ENCODE results near the gene GLIPR1L2.

- TF ChIP-seq CTCF (IDR thresholded peaks at IDR 0.05) (no peak), EP300 (IDR thresholded peaks at IDR 0.05) (no peak), POLR2A (IDR thresholded peaks at IDR 0.05) (no peak)
Measured at GRCh38 chr12:75366629-75367028, 24.3 kb upstream of the GLIPR1L2 start.
